Occipital lobe (tissue), 2 donors: Measurements from ENCODE around the gene FREY1. TPM values are rescaled to one million over a fixed set of nuclear protein-coding genes. Genes with fewer than 3 reads are reported as not detected.

Experiments
- DNase-seq: peaks from one replicate; lab custom pipeline; 2025; lab: John Stamatoyannopoulos, UW
- total RNA-seq: library from RNA; depleted of rRNA; stranded (reverse); fragments of >200 nt; gene quantifications from one replicate; pipeline ENCODE4 v1.2.3, GENCODE V29; 2014

The FREY1 gene
- total RNA-seq, 1 donor from 2014 or later, result 1.4 TPM

DNA sequence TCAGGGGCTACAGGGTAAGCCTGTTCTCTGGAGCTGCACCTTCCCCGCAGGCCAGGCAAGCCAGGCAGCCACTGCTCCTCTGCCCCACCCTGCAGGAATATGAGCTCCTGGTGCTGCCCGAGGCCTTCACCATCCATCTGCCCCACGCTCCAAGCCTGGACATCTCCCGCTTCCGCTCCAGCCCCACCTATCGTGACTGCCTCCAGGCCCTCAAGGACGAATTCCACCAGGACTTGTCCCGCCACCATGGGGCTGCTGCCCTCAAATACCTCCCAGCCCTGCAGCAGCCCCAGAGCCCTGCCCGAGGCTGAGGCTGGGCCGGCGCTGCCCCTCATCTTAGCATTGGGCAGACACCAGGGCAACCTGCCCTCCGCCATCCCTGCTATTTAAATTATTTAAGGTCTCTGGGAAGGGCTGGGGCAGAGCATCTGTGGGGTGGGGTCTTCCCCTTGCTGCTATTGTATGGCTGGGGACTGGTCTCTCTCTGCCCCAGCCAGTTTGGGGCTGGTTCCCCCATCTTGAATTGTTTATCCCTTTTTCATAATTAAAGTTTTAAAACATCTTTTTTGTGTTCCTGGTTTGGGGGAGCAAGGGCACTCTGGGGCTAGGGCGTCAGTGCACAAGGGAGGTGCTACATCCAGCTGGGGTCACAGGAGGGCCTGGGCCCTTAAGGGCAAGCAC lies 21.6 kb upstream of the FREY1 start:
- no peak for DNase-seq

- no peak for DNase-seq
Observed at GRCh38 chr11:45927684-45928413, 20.8 kb upstream of the FREY1 start.

DNA sequence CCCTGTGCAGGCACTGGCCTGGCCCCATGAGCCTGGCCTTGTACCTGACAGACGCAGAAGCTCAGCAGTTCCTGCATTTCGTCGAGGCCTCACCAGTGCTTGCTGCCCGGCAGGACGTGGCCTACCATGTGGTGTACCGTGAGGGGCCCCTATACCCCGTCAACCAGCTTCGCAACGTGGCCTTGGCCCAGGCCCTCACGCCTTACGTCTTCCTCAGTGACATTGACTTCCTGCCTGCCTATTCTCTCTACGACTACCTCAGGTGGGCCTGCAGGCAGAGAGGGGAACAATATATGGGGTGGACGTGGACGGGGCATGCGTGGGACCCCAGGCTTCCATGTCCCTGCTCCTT lies 20.2 kb upstream of the FREY1 start:
- no peak for DNase-seq

DNA sequence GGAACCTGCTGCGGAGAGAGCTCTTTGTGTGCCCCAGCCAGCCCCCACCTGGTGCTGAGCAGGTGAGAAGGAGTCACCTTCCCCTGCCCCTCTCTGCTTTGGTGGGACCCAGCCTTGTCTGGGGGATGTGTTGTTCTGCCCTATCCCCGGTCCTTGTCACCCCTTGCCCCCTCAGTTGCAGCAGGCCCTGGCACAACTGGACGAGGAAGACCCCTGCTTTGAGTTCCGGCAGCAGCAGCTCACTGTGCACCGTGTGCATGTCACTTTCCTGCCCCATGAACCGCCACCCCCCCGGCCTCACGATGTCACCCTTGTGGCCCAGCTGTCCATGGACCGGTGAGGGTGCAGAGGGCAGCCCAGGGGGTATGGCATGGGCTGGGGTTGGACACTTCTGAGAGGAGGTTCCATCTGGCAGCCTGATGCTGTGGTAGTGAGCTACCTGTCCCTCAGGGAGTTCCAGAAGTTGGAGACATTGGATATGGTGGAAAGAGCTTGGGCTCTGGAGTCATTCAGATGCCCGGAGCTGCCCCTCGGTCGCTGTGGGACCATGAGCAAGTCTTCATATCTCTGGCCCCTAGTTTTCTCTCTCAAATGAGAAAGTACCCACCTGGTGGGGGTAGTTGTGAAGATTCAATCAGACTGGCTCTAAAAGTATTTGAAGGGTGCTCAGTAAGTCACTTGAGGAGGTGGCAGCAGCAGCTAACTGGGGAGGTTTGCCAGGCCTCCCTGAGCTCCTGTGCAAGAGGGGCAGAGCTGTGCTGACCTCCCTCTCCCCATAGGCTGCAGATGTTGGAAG lies 19.7 kb upstream of the FREY1 start:
- DNase-seq, result no peak

DNA sequence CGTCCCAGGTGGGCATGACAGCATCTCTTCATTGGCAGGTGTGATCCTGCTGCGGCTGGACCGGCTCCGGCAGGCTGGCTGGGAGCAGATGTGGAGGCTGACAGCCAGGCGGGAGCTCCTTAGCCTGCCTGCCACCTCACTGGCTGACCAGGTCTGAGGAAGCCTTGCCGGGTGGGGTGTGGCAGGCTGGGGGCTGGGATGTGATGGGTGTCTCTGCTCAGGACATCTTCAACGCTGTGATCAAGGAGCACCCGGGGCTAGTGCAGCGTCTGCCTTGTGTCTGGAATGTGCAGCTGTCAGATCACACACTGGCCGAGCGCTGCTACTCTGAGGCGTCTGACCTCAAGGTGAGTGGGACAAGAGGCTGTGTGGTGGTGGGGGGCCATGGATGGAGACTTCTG lies 18.9 kb upstream of the FREY1 start:
- no peak for DNase-seq

- DNase-seq, result no peak
Observed at GRCh38 chr11:45925550-45925949, 18.5 kb upstream of the FREY1 start.

DNA sequence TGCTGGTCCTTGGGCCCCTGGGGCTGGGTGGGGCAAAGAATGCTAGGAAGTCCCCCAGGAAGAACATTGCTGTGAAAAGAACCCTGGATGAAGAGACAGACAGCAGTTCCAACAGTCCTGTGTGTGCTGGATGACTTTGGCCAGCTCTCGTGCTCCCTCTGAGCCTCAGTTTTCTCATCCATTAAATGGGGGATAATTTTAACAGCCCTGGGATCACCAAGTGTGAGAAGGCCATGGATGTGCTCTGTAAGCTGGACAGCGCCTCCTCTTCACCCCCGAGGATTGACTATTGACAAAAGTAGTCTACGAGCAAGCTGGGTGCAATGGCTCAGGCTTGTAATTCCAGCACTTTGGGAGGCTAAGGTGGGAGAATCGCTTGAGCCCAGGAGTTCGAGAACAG lies 17.9 kb upstream of the FREY1 start:
- no peak for DNase-seq

GRCh38 chr11:45924036-45924915 lies 17.2 kb upstream of the FREY1 start:
- DNase-seq, result no peak

GRCh38 chr11:45922425-45923082 lies 15.5 kb upstream of the FREY1 start, which contains the start of gene LARGE2:
Gene LARGE2, plus strand, starts transcription at chr11:45922656. Its CDS starts 227 bp downstream, at chr11:45922883.
- DNase-seq, result no peak

DNA sequence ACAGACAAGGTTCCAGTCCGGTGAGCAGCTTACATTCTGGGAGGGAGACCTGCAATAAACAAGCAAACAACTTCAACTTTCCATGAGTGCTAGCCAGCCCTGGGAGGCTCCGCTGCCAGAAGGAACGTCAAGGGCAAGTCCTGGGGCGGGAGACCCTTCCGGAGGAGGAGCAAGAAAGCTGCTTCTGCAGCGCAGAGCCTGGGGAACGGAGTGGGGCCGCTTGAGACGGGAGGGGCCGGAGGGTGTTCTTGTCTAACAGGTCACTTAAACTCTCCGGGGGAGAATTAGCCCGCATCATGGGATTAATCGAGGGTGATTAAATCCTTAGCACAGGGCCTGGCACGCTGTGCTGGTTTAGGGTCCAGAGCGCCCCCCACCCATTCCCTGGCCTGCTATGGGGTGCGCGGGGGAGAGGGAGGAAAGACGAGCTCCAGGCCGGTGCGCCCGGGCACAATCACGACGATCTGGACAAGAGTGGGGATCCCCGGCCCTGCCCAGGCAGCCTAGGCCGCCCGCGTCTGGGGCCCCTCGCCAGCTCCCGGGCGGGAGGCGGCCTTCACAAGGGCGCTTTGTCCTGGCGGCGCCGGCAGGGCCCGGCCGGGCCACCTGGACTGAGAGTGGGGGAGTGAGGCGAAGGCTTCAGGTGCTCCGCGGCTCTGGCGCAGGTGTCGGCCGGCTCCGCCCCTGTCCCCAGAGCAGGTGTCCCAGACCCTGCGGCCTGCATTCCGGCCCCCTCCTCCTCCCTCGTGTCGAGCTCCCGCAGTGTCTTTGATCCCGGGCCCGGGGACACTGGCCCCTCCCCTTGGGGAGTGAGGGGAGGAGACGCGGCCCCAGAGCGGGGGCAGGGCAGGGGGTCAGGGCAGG lies 14.7 kb upstream of the FREY1 start:
- DNase-seq, result no peak

DNA sequence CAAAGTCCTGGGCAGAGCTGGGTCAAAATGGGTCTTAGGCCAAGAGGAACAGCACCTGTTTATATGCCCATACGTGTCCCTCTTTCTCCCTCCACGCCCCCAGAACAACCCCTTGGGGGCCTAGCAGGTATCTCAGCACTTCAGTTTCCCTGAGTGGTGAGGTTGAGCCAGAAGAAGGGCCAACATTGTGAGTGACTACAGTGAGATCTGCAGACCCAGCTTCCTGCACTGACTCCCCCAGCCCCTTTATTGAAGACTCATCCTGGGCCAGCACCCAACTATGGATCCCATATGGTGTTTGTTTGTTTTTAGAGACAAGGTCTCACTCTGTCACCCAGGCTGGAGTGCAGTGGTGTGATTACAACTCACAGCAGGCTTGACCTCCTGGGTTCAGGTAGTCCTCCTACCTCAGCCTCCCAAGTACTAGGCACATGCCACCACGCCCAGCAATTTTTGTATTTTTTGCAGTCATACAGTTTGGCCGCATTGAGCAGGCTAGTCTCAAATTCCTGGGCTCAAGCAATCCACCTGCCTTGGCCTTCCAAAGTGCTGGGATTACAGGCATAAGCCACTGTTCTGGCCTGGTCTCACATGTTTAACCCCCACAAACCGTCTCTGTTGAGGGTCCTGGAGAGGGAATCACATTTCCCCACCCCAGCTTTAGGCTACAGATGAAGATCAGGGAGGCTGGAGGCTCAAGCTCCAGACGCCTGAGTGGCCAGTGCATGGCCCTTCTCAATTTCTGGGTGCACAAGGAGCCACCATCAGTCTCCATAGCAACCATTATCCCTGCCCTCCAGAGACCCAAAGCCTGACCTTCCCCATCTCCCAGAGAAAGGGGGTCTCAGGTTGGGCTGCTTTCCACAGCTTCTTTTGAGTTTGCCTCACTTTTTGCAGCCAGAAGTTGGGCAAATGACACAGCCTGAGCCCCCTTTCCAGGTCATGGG lies 13.7 kb upstream of the FREY1 start:
- DNase-seq, result no peak

DNA sequence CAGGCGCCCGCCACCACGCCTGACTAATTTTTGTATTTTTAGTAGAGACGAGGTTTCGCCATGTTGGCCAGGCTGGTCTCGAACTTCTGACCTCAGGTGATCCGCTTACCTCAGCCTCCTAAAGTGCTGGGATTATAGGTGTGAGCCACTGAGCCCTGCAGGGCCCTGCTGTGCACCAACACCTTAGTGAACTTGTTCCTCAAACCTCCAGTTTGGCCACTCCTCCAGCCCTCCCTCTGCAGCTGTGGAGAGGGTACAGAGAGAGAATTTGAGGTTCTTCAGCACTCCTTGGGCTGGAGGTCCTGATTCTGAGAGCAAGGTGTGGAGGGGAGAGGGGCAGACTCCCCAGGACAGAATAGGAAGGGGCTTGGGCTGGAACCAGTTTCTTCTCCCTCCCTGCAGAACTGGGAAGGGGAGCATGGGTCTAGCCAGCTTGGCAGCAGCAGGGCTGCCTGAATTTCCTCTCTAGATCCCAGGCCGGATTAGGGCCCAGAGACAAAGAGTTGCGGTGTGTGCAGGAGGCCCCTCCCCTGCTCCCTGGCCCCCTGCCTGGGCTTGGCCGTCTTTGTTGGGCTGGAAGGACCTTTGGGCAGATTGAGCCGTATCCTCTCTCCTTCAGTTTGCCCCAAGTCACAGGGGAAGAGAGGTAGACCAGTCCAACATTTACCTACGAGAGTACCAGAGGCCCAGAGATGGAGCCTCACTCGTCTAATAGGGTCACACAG lies 12.9 kb upstream of the FREY1 start:
- no peak for DNase-seq

DNA sequence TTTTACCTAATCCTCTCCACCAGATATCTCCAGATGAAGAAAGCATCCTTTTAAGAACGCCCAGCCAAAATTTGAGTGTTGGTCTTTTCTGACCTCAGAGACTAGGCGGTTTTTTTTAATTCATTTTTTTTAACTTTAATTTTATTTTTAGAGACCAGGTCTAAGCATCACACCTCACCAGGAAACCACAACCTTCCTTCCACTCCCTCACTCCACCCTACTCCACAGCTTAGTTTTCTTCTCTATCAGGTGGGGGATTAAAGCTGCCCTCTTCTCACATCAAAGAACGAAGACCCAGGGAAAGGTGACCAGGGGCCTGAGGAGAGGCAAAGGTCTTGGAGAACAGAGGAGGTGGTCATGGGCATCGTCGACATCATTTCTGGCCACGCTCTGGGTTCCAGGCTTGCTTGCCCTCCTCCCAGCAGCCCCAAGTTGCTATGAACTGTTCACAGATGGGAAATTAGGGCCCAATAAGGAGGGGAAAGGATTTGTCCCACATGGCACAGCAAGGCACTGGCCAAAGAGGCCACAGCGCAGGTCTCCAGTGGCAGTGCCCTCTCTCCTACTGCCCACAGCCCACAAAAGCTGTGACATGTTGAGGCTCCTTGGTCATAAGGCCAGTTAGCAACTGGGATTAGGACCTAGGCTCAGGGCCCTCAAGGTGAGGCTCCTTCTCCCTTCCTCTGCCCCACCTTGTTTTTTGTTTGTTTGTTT lies 12.0 kb upstream of the FREY1 start:
- no peak for DNase-seq

- DNase-seq, result peak; percentile 72
Observed at GRCh38 chr11:45918331-45918941, 11.4 kb upstream of the FREY1 start.

DNA sequence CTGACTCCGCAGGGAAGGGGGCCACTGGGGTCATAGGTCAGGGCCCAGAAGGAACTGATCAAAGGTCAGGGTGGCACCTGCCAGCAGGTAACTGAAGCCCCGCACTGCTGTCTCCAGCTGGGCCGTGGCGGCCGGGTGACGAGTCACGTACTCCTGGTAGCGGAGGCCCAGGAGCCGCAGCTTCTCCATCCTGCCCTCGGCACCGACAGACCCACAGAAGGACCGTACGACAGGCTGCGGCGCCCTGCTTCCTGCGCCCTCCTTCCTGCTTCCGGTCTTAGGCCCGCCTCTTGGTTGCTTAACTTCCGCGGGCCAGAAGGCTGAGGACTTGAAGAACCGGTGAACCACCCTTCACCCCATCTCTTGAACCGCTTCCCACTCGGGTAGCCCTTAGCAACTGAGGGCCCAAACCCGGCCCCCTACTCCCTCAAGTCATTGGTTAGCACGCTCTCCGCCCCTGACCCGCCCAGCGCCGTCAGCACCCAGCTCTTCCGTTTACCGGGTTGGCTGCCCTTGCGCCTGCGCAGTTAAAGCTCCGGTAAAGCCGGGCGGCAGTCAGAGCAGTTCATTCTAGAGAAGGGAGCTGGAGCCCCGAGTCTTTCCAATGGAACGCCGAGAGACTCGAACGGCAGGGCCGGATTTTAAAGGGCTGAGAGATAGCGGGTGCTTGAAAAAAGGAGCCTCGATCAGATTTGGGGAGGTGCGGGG lies 10.7 kb upstream of the FREY1 start, which contains the start of gene PEX16:
Gene PEX16, minus strand, starts transcription at position 255 of the 708 bp plus-strand sequence. Its CDS starts 66 bp downstream, at position 189.
- DNase-seq, result peak; percentile 96

DNA sequence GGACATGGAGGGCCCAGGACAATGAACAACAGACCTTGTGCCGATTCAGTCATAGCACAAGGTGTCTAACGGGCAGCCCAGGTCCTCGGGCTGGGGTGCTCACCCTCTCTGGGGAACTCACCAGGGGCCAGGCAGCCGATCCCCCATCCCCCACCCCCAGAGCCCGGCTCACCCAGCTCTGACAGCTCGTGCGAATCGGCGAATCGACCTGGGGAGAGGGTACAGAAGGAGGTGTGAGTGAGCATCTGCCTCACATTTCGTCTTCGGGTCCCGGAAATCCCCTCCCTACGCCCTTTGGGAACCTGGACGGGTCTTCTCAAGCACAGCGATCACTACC lies 10.2 kb upstream of the FREY1 start:
- no peak for DNase-seq
